Skeletal muscle tissue (tissue), 4 donors: Measurements from ENCODE around the gene RPTOR. TPM values are rescaled to one million over a fixed set of nuclear protein-coding genes. Genes with fewer than 3 reads are reported as not detected.

Source experiments
- H3K27ac ChIP-seq: one replicate; pipeline ENCODE4 v1.7.0; 2013; ENCODE audit warnings: mild to moderate bottlenecking, low read depth, low read length, inconsistent platforms
- H3K27me3 ChIP-seq, 3 donors: one replicate each; pipeline ENCODE4 v1.7.0; 2013; ENCODE audit warnings: low read length in 3 of 3; ENCODE audit not compliant: control insufficient read depth in 3 of 3, insufficient read depth in 3 of 3
- H3K36me3 ChIP-seq, 3 donors: one replicate each; pipeline ENCODE4 v1.7.0; 2013; ENCODE audit warnings: low read length in 3 of 3; ENCODE audit not compliant: control insufficient read depth in 3 of 3, insufficient read depth in 3 of 3
- H3K4me1 ChIP-seq, 3 donors: one replicate each; pipeline ENCODE4 v1.7.0; 2013; ENCODE audit warnings: low read length in 3 of 3, mild to moderate bottlenecking in 3 of 3; ENCODE audit not compliant: control insufficient read depth in 3 of 3, insufficient read depth in 3 of 3
- H3K4me3 ChIP-seq, 3 donors: one replicate each; pipeline ENCODE4 v1.7.0; 2013; ENCODE audit warnings: low read length in 3 of 3
- H3K9ac ChIP-seq, 3 donors: one replicate each; pipeline ENCODE4 v1.7.0; 2013; ENCODE audit warnings: low read length in 3 of 3, mild to moderate bottlenecking in 3 of 3, moderate library complexity in 2 of 3, low read depth in 1 of 3
- H3K9me3 ChIP-seq, 3 donors: one replicate each; pipeline ENCODE4 v1.7.0; 2013; ENCODE audit warnings: low read length in 3 of 3; ENCODE audit not compliant: control insufficient read depth in 3 of 3
- total RNA-seq: library from RNA; depleted of rRNA; stranded (reverse); fragments of >200 nt; gene quantifications from one replicate; pipeline ENCODE4 v1.2.3, GENCODE V29; 2014
- donor health status: Osteomylitis.

The RPTOR gene
- total RNA-seq, 1 donor from 2014 or later, result 24.5 TPM

- H3K27me3 ChIP-seq, result peaks cover 5 to 14% (median 7%) of the 10 kb centered on the region in 3 donors
- peaks cover 47 to 50% (median 49%) of the 10 kb centered on the region in 3 donors for H3K36me3 ChIP-seq
- no peak overlapping the region for H3K27ac ChIP-seq
- no peaks in the 10 kb centered on the region for H3K9me3 ChIP-seq
- H3K9ac ChIP-seq, result no peak overlapping the region
- peaks cover 22 to 35% (median 33%) of the 10 kb centered on the region in 3 donors for H3K4me1 ChIP-seq
- no peak overlapping the region for H3K4me3 ChIP-seq
Measured at GRCh38 chr17:80998748-80999535, 454.3 kb downstream of the RPTOR start.

GRCh38 chr17:80999536-81000333, 455.1 kb downstream of the RPTOR start:
- Histone ChIP-seq H3K27me3 (peaks cover 10 to 20% (median 12%) of the 10 kb centered on the region in 3 donors), H3K9ac (peak overlapping the region in 1 of 3 donors; percentile 33), H3K4me1 (peaks cover 26 to 35% (median 34%) of the 10 kb centered on the region in 3 donors), H3K36me3 (peaks cover 47 to 50% (median 49%) of the 10 kb centered on the region in 3 donors), H3K27ac (no peak overlapping the region), H3K9me3 (no peaks in the 10 kb centered on the region), H3K4me3 (no peak overlapping the region)

GRCh38 chr17:81000334-81000630, 455.6 kb downstream of the RPTOR start:
- Histone ChIP-seq H3K9ac (peak overlapping the region in 1 of 3 donors; percentile 33), H3K4me1 (peaks cover 27 to 36% (median 35%) of the 10 kb centered on the region in 3 donors), H3K4me3 (no peak overlapping the region), H3K27me3 (peaks cover 15 to 23% (median 16%) of the 10 kb centered on the region in 3 donors), H3K36me3 (peaks cover 43 to 46% (median 44%) of the 10 kb centered on the region in 3 donors), H3K27ac (no peak overlapping the region), H3K9me3 (no peaks in the 10 kb centered on the region)

- H3K27me3 ChIP-seq, result peaks cover 16 to 23% (median 16%) of the 10 kb centered on the region in 3 donors
- peaks cover 38 to 41% (median 39%) of the 10 kb centered on the region in 3 donors for H3K36me3 ChIP-seq
- peaks cover 27 to 36% (median 35%) of the 10 kb centered on the region in 3 donors for H3K4me1 ChIP-seq
- H3K9ac ChIP-seq, result peak overlapping the region in 1 of 3 donors; percentile 40
- H3K27ac ChIP-seq, result no peak overlapping the region
- no peaks in the 10 kb centered on the region for H3K9me3 ChIP-seq
- H3K4me3 ChIP-seq, result peak overlapping the region in 1 of 3 donors; percentile 6
Measured at GRCh38 chr17:81000631-81001357, 456.2 kb downstream of the RPTOR start.

GRCh38 chr17:81002013-81002384, 457.4 kb downstream of the RPTOR start:
- Histone ChIP-seq H3K9me3 (no peaks in the 10 kb centered on the region), H3K9ac (peak overlapping the region in 1 of 3 donors; percentile 45), H3K27me3 (peaks cover 19 to 32% (median 20%) of the 10 kb centered on the region in 3 donors), H3K27ac (no peak overlapping the region), H3K4me1 (peaks cover 27 to 36% (median 35%) of the 10 kb centered on the region in 3 donors), H3K36me3 (peaks cover 27 to 32% (median 28%) of the 10 kb centered on the region in 3 donors), H3K4me3 (no peak overlapping the region)

- Histone ChIP-seq H3K4me3 (no peak overlapping the region), H3K9ac (peak overlapping the region in 1 of 3 donors; percentile 45), H3K4me1 (peaks cover 27 to 36% (median 35%) of the 10 kb centered on the region in 3 donors), H3K9me3 (no peaks in the 10 kb centered on the region), H3K36me3 (peaks cover 21 to 26% (median 21%) of the 10 kb centered on the region in 3 donors), H3K27ac (no peak overlapping the region), H3K27me3 (peaks cover 19 to 32% (median 20%) of the 10 kb centered on the region in 3 donors)
Measured at GRCh38 chr17:81002409-81003361, 458.0 kb downstream of the RPTOR start.

- Histone ChIP-seq H3K9ac (no peak overlapping the region), H3K4me3 (no peak overlapping the region), H3K9me3 (no peaks in the 10 kb centered on the region), H3K27ac (no peak overlapping the region), H3K27me3 (peaks cover 19 to 37% (median 20%) of the 10 kb centered on the region in 3 donors), H3K4me1 (peaks cover 27 to 36% (median 35%) of the 10 kb centered on the region in 3 donors), H3K36me3 (peaks cover 9 to 13% (median 10%) of the 10 kb centered on the region in 3 donors)
Measured at GRCh38 chr17:81003711-81004475, 459.3 kb downstream of the RPTOR start.

GRCh38 chr17:81006891-81007290, 462.3 kb downstream of the RPTOR start:
- Histone ChIP-seq H3K9me3 (peaks cover 0 to 3% (median 0%) of the 10 kb centered on the region in 3 donors), H3K27me3 (peaks cover 19 to 37% (median 20%) of the 10 kb centered on the region in 3 donors), H3K27ac (no peak overlapping the region), H3K4me3 (no peak overlapping the region), H3K9ac (no peak overlapping the region), H3K4me1 (peaks cover 14 to 18% (median 17%) of the 10 kb centered on the region in 3 donors), H3K36me3 (no peaks in the 10 kb centered on the region)
